ENCODE results near the gene UNC13C.

UNC13C gene

DNA sequence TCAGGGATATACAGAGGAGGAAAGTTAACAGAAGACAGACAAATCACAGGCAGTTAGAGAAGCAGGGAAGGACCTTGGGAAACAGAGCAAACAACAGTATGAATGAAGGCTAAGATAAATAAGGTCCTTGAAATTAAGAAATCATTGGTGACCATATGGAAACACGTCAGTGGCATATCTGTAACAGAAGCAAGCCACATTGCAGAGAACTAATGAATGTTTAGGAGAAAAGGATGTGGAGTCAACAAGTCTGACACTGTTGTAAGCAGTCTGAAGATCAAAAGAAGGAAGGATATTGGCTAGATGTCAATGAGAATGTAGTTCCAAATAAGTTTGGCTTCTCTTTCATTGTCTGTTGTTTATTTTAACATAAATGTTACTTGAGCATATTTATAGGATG is 542.4 kb downstream of the UNC13C start:
- H3K9ac ChIP-seq (ENCODE audit: low read length): no peak overlapping the region
- H3K4me1 ChIP-seq (ENCODE audit: control insufficient read depth, insufficient read depth, low read length): peaks cover 6% of the 10 kb centered on the region
- H3K27me3 ChIP-seq (ENCODE audit: control insufficient read depth, insufficient read depth, low read length): no peaks in the 10 kb centered on the region
- no peak overlapping the region for H3K27ac ChIP-seq (ENCODE audit: low read depth, low read length)
- H3K36me3 ChIP-seq (ENCODE audit: control insufficient read depth, insufficient read depth, low read length): no peaks in the 10 kb centered on the region
- no peak overlapping the region for H3K4me3 ChIP-seq (ENCODE audit: low read length)

DNA sequence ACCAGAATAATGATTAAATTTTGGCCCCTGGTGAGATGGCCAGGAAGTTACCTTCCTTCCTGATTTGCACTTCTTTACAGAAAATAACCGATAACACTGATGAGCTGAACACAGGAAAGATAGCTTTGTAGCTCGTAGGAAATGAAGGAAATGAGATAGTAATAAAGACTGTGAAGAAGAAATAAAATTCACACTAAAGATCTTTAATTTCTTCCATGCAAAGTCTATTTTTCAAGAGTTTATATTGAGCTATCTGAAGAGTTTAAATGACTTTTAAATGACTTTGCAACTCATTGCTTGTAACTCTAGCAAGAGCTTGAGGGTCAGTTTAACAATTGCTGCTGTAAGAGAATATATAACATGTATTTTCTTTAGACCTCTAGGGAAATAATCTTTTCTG is 543.0 kb downstream of the UNC13C start:
- peaks cover 6% of the 10 kb centered on the region for H3K4me1 ChIP-seq (ENCODE audit: control insufficient read depth, insufficient read depth, low read length)

DNA sequence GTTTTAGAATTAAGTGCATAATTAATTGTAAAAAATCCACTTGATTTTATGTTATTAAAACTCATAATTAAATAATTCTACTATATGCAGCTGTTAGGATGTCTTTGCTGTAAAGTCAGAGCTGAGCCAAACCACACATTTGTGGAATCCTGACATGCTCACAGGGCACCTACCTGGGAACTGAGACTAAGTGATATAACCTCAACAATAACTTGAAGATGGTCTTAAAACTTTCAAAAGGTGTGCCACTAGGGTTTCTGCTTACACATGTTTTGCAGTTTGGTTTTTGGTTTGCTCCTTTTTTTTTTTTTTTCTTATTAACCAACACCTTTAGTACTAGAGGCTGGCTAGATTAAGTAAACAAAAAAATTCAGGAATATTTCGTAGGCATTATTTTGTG is 549.8 kb downstream of the UNC13C start:
- Histone ChIP-seq H3K27ac (ENCODE audit: low read depth, low read length) (no peak overlapping the region), H3K4me3 (ENCODE audit: low read length) (no peak overlapping the region), H3K27me3 (ENCODE audit: control insufficient read depth, insufficient read depth, low read length) (no peaks in the 10 kb centered on the region), H3K36me3 (ENCODE audit: control insufficient read depth, insufficient read depth, low read length) (no peaks in the 10 kb centered on the region), H3K9ac (ENCODE audit: low read length) (no peak overlapping the region), H3K4me1 (ENCODE audit: control insufficient read depth, insufficient read depth, low read length) (no peaks in the 10 kb centered on the region)

More for the DNA sequence above, 543.0 kb downstream of the UNC13C start:
- Histone ChIP-seq H3K27ac (ENCODE audit: low read depth, low read length) (no peak overlapping the region), H3K36me3 (ENCODE audit: control insufficient read depth, insufficient read depth, low read length) (no peaks in the 10 kb centered on the region), H3K9ac (ENCODE audit: low read length) (no peak overlapping the region), H3K4me3 (ENCODE audit: low read length) (no peak overlapping the region), H3K27me3 (ENCODE audit: control insufficient read depth, insufficient read depth, low read length) (no peaks in the 10 kb centered on the region)

DNA sequence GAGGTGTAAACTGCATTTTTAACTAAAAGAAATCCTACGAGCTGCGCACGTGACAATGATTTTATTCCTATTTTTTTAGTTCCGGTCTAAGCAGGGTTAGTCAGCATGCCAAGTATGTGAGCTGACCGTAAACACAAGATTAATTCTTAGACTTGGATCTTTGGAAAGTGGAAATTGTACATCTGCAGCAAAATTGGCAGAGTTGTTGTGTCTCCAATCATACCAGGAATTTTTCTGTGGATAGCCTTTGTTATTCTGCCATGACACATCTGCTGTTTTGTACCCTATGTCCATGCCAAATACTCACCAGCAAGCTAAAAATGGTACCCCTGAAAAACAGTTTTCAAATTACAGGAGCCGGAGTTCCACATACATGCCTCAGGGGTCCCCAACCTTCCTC is 562.5 kb downstream of the UNC13C start:
- H3K4me1 ChIP-seq (ENCODE audit: control insufficient read depth, insufficient read depth, low read length): no peaks in the 10 kb centered on the region
- H3K9ac ChIP-seq (ENCODE audit: low read length): no peak overlapping the region
- no peak overlapping the region for H3K4me3 ChIP-seq (ENCODE audit: low read length)
- no peak overlapping the region for H3K27ac ChIP-seq (ENCODE audit: low read depth, low read length)
- no peaks in the 10 kb centered on the region for H3K27me3 ChIP-seq (ENCODE audit: control insufficient read depth, insufficient read depth, low read length)
- H3K36me3 ChIP-seq (ENCODE audit: control insufficient read depth, insufficient read depth, low read length): no peaks in the 10 kb centered on the region

DNA sequence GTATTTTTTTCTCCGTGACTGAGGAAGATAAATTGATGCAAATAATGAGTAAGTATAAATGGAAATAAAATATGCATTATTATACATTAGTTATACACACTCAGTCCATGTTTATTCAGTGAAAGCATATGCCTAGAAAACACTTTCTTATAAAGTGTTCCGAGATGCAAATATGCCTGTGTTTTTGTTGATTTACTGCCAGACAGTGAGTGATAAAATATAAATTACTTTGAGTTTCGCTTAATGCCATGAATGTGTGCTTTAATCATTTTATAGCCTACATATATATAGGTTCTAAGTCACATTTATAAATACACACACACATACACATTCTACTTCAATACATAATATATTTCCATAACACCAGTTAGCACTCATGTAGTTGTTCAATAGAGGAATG is 569.2 kb downstream of the UNC13C start:
- Histone ChIP-seq H3K4me1 (ENCODE audit: control insufficient read depth, insufficient read depth, low read length) (no peaks in the 10 kb centered on the region), H3K4me3 (ENCODE audit: low read length) (no peak overlapping the region), H3K27me3 (ENCODE audit: control insufficient read depth, insufficient read depth, low read length) (no peaks in the 10 kb centered on the region), H3K9ac (ENCODE audit: low read length) (no peak overlapping the region), H3K27ac (ENCODE audit: low read depth, low read length) (no peak overlapping the region), H3K36me3 (ENCODE audit: control insufficient read depth, insufficient read depth, low read length) (no peaks in the 10 kb centered on the region)

DNA sequence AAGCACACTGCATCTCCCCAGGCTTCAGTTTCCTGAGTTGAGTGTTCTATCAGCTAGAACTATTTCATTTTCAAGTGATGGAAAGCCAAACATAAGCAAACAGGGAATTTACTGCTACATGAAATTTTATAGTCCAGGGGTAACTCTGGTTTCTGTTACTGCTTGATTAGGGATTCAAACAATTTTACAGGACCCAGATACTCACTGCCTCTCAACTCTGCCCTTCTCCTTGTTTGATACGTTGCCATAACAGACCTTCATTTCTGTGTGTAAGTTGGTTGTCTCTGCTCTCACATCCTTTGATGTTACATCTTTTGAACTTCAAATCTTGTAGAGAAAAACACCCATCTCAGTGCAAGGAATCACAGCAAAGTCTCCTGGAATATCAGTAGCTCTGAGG is 572.7 kb downstream of the UNC13C start:
- no peak overlapping the region for H3K4me3 ChIP-seq (ENCODE audit: low read length)
- no peaks in the 10 kb centered on the region for H3K36me3 ChIP-seq (ENCODE audit: control insufficient read depth, insufficient read depth, low read length)
- H3K9ac ChIP-seq (ENCODE audit: low read length): no peak overlapping the region
- no peaks in the 10 kb centered on the region for H3K4me1 ChIP-seq (ENCODE audit: control insufficient read depth, insufficient read depth, low read length)
- no peaks in the 10 kb centered on the region for H3K27me3 ChIP-seq (ENCODE audit: control insufficient read depth, insufficient read depth, low read length)
- H3K27ac ChIP-seq (ENCODE audit: low read depth, low read length): no peak overlapping the region

DNA sequence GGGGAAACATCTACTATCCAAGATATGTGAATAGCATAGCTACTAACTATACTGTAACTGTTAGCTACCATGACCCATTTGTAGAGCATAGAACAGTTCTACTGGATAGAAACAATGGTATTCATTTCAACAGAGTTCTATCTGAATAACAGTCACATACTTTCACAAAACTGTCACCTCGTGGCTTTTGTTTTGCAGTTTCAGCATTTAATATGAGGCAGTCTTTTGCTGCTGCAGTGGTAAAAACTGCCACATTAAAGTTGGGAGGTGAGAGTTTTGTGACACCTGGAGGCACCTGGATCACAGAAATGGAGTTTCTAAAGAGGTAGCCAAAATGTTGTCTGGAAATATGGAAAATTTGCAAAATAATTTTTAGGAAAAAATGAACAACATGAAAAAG is 578.0 kb downstream of the UNC13C start:
- Histone ChIP-seq H3K27ac (ENCODE audit: low read depth, low read length) (no peak overlapping the region), H3K27me3 (ENCODE audit: control insufficient read depth, insufficient read depth, low read length) (no peaks in the 10 kb centered on the region), H3K9ac (ENCODE audit: low read length) (no peak overlapping the region), H3K36me3 (ENCODE audit: control insufficient read depth, insufficient read depth, low read length) (no peaks in the 10 kb centered on the region), H3K4me3 (ENCODE audit: low read length) (no peak overlapping the region), H3K4me1 (ENCODE audit: control insufficient read depth, insufficient read depth, low read length) (no peaks in the 10 kb centered on the region)

DNA sequence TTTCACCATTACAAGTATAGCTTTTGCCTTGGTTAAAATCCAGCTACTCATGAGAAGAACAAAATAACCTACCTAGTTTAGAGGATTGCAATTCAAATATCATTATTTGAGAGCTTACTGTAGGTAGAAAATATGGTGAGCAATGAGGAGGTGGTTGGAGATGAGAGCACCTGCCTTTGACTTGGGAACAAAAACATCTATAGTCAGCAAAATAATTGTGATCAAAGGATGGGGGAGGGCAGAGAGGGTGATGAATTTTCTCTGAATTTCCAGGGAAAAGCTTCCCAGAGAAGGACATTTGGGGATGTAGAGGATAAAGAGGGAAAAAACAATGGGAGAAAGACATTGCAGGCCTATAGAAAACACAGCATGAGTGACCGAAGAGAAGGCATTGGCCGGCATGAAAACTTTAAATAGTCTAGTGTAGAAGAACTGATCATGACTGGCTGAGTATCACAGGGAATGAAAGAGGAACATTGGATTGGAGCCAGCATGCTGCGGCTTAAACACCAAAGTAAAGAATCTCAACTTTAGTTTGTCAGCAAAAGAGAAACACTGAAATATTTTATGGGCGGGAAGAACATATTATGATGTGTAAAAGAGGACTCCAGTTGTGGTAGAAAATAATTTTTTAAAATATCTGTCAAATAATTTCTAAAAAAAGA is 581.3 kb downstream of the UNC13C start:
- Histone ChIP-seq H3K4me3 (ENCODE audit: low read length) (no peak overlapping the region), H3K27ac (ENCODE audit: low read depth, low read length) (no peak overlapping the region), H3K9ac (ENCODE audit: low read length) (no peak overlapping the region), H3K27me3 (ENCODE audit: control insufficient read depth, insufficient read depth, low read length) (no peaks in the 10 kb centered on the region), H3K4me1 (ENCODE audit: control insufficient read depth, insufficient read depth, low read length) (no peaks in the 10 kb centered on the region), H3K36me3 (ENCODE audit: control insufficient read depth, insufficient read depth, low read length) (no peaks in the 10 kb centered on the region)

DNA sequence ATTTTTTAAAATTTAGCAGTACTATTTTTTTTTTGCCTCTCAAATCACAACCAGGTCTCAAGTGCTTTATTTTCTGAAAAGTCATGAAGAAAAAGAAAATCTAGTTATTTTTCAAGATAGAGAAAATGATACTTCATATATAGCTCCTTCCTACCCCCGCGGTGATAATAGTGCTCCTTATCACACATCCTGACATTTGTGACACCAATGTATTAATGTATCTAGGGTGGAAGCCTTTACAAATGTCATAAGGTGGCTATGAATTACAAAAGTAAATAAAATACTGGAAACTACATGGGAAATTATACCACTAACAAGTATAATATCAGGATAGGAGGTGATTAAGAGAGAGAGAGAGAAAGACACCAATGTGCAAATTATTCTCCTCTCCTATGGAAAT is 582.2 kb downstream of the UNC13C start:
- no peaks in the 10 kb centered on the region for H3K36me3 ChIP-seq (ENCODE audit: control insufficient read depth, insufficient read depth, low read length)
- no peaks in the 10 kb centered on the region for H3K4me1 ChIP-seq (ENCODE audit: control insufficient read depth, insufficient read depth, low read length)
- no peak overlapping the region for H3K4me3 ChIP-seq (ENCODE audit: low read length)
- no peaks in the 10 kb centered on the region for H3K27me3 ChIP-seq (ENCODE audit: control insufficient read depth, insufficient read depth, low read length)
- H3K27ac ChIP-seq (ENCODE audit: low read depth, low read length): no peak overlapping the region
- H3K9ac ChIP-seq (ENCODE audit: low read length): no peak overlapping the region

DNA sequence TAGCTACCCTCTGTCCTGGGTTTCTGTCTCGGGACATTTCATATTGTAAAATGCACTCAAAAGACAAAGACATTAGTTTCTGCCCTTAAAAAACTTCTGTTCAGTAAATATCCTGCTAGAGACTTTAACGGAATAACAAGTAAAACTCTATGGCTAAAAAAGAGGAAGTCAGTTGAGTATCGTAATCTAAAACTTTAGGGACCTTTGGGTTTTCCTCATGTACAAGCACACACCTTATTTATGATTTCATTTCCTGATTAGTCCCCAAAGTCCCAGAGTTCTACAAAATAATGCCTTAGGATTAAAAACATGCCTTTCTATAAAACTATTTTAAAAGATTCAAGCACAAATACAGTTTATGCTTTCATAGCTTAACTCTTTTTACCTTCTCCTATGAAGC is 585.9 kb downstream of the UNC13C start:
- Histone ChIP-seq H3K9ac (ENCODE audit: low read length) (no peak overlapping the region), H3K36me3 (ENCODE audit: control insufficient read depth, insufficient read depth, low read length) (no peaks in the 10 kb centered on the region), H3K27me3 (ENCODE audit: control insufficient read depth, insufficient read depth, low read length) (no peaks in the 10 kb centered on the region), H3K4me3 (ENCODE audit: low read length) (no peak overlapping the region), H3K4me1 (ENCODE audit: control insufficient read depth, insufficient read depth, low read length) (no peaks in the 10 kb centered on the region), H3K27ac (ENCODE audit: low read depth, low read length) (no peak overlapping the region)

DNA sequence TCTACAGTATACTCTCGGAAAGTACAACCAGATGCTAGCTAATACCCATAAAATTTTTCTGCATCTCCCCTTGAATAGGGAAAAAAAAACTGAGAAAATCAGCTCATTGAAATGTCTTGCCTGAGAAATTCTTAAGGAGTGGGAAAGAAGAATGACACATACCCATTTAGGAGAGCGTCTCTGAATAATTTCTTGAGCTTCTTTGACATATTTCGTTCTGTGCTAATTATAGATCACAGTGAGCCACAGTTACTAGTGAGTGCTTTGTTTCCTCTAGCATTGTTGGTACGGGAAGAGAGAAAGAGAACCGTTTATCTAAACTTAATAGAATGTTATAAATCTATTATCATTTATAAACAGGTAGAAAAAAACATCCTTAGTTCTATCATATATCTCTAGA is 588.4 kb downstream of the UNC13C start:
- Histone ChIP-seq H3K4me1 (ENCODE audit: control insufficient read depth, insufficient read depth, low read length) (no peaks in the 10 kb centered on the region), H3K36me3 (ENCODE audit: control insufficient read depth, insufficient read depth, low read length) (no peaks in the 10 kb centered on the region), H3K4me3 (ENCODE audit: low read length) (no peak overlapping the region), H3K27me3 (ENCODE audit: control insufficient read depth, insufficient read depth, low read length) (no peaks in the 10 kb centered on the region), H3K27ac (ENCODE audit: low read depth, low read length) (no peak overlapping the region), H3K9ac (ENCODE audit: low read length) (no peak overlapping the region)

DNA sequence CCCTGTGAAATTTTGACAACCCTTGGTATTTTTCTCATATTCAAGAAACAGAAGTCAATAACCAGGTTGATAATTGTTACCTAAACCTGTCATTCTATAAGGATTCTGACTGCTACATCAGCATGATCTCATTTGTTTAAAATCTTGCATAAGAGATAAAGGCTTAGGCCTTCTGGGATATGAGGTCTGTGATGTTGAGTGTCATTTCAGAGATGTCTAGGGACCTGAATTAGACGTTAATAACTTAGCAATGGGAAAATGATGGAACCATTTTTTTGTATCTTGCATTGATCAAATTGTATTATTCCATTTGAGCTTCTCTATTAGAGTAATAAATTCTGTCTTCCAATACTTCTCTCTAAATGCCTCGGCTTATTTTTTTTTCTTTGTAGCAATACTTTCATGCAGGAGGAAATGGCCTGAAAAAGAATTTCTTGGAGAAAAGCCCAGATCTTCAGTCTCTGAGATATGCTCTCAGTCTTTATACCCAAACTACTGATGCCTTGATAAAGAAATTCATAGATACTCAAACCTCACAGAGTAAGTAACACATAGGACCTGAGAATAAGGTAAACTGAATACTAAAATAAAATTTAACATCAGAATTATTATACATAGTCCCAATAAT is 589.3 kb downstream of the UNC13C start:
- Histone ChIP-seq H3K27ac (ENCODE audit: low read depth, low read length) (no peak overlapping the region), H3K27me3 (ENCODE audit: control insufficient read depth, insufficient read depth, low read length) (no peaks in the 10 kb centered on the region), H3K4me3 (ENCODE audit: low read length) (no peak overlapping the region), H3K4me1 (ENCODE audit: control insufficient read depth, insufficient read depth, low read length) (no peaks in the 10 kb centered on the region), H3K36me3 (ENCODE audit: control insufficient read depth, insufficient read depth, low read length) (no peaks in the 10 kb centered on the region), H3K9ac (ENCODE audit: low read length) (no peak overlapping the region)

DNA sequence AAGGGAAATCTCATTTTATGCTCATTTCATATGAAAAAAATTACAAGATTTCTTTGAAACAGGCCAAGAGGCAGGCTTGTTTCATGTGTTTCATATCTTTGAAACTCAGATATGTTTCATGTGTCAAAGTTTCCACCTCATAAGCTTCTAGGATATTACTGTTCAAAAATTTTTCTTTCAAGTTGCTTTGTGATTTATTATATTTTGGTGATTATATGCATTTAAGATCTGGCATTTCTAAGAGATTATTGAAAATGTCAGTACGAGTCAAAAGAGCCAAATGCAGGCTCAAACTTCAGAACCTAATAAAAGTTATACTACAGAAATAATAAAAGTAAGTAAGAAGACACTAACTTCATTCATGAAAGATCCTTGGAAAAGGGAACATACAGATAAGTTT is 590.1 kb downstream of the UNC13C start:
- Histone ChIP-seq H3K27me3 (ENCODE audit: control insufficient read depth, insufficient read depth, low read length) (no peaks in the 10 kb centered on the region), H3K36me3 (ENCODE audit: control insufficient read depth, insufficient read depth, low read length) (no peaks in the 10 kb centered on the region), H3K9ac (ENCODE audit: low read length) (no peak overlapping the region), H3K27ac (ENCODE audit: low read depth, low read length) (no peak overlapping the region), H3K4me1 (ENCODE audit: control insufficient read depth, insufficient read depth, low read length) (no peaks in the 10 kb centered on the region), H3K4me3 (ENCODE audit: low read length) (no peak overlapping the region)

Measured in rectal smooth muscle tissue (tissue), 1 donor.